Activated CD4-positive, alpha-beta T cell treated with anti-CD3 and anti-CD28 coated beads, Interleukin-2, amount 10 ng/mL, durations not matched to agents 24 days and 14 days (primary cell): ENCODE data around the gene SURF6. TPM values are rescaled to one million over a fixed set of nuclear protein-coding genes. Genes with fewer than 3 reads are reported as not detected.
A peak's percentile ranks its signal among the peaks of the same experiment; 100 is the strongest.

Source experiments
- DNase-seq: peaks from one replicate; pipeline ENCODE4 v3.0.0; 2022
- H3K27ac Mint-ChIP-seq: one replicate; pipeline ENCODE4 v1.8.0; 2022; ENCODE audit warnings: mild to moderate bottlenecking, mixed read lengths
- H3K27me3 Mint-ChIP-seq: one replicate; pipeline ENCODE4 v1.8.0; 2022; ENCODE audit warnings: mixed read lengths
- H3K36me3 Mint-ChIP-seq: one replicate; pipeline ENCODE4 v1.8.0; 2022; ENCODE audit warnings: low read depth, mild to moderate bottlenecking, mixed read lengths
- H3K4me1 Mint-ChIP-seq: one replicate; pipeline ENCODE4 v1.8.0; 2021; ENCODE audit warnings: mixed read lengths
- H3K4me3 Mint-ChIP-seq: one replicate; pipeline ENCODE4 v1.8.0; 2022; ENCODE audit warnings: mild to moderate bottlenecking, moderate library complexity, mixed read lengths
- H3K9me3 Mint-ChIP-seq: one replicate; pipeline ENCODE4 v1.8.0; 2021; ENCODE audit warnings: mixed read lengths
- intact Hi-C: fragments of 100-400 bp; cut with micrococcal nuclease; formaldehyde crosslinking; loops from one replicate; pipeline ENCODE4 v1.15.1; 2023
- total RNA-seq: library from RNA; stranded (reverse); gene quantifications from 2 replicates; pipeline ENCODE4 v1.2.3, GENCODE V29; 2022

SURF6 gene
- total RNA-seq, 1 donor from 2014 or later = 27.4 TPM

- Mint-ChIP-seq H3K4me1 (peaks cover 35% of the 10 kb centered on the region), H3K36me3 (peaks cover 62% of the 10 kb centered on the region), H3K4me3 (no peak overlapping the region), H3K9me3 (no peaks in the 10 kb centered on the region), H3K27ac (peak overlapping the region; percentile 76), H3K27me3 (no peaks in the 10 kb centered on the region)
- no peak for DNase-seq
- intact Hi-C loops = no loop called here
Measured at GRCh38 chr9:133360400-133361393, 24.7 kb upstream of the SURF6 start.

- DNase-seq = no peak
- no peaks in the 10 kb centered on the region for H3K27me3 Mint-ChIP-seq
- H3K27ac Mint-ChIP-seq = no peak overlapping the region
- intact Hi-C loops = loop anchor here (5.0 to 10.0 kb wide), 2 partner anchors 58 to 335 kb away; partner anchors contain the start of gene REXO4
- H3K36me3 Mint-ChIP-seq = peaks cover 55% of the 10 kb centered on the region
- H3K9me3 Mint-ChIP-seq = no peaks in the 10 kb centered on the region
- H3K4me1 Mint-ChIP-seq = peaks cover 41% of the 10 kb centered on the region
- no peak overlapping the region for H3K4me3 Mint-ChIP-seq
Measured at GRCh38 chr9:133359399-133360175, 23.6 kb upstream of the SURF6 start.

GRCh38 chr9:133357656-133358055 is 21.7 kb upstream of the SURF6 start:
- no peak for DNase-seq
- Mint-ChIP-seq H3K36me3 (peaks cover 45% of the 10 kb centered on the region), H3K4me3 (peak overlapping the region; percentile 88), H3K27me3 (no peaks in the 10 kb centered on the region), H3K27ac (no peak overlapping the region), H3K4me1 (peaks cover 46% of the 10 kb centered on the region), H3K9me3 (no peaks in the 10 kb centered on the region)
- intact Hi-C loops = loop anchor here (5.0 to 10.0 kb wide), 2 partner anchors 60 to 333 kb away; partner anchors contain the start of gene REXO4

- H3K27me3 Mint-ChIP-seq = no peaks in the 10 kb centered on the region
- peaks cover 48% of the 10 kb centered on the region for H3K36me3 Mint-ChIP-seq
- no peaks in the 10 kb centered on the region for H3K9me3 Mint-ChIP-seq
- peak; percentile 97 for DNase-seq
- peak within 1 kb of the TSS; percentile 92 for H3K4me3 Mint-ChIP-seq
- H3K27ac Mint-ChIP-seq = peak within 1 kb of the TSS; percentile 84
- intact Hi-C loops = loop anchor here (1.0 to 10.0 kb wide), 4 partner anchors 8 to 332 kb away; partner anchors contain the start of genes MED22, REXO4 and RPL7A
- H3K4me1 Mint-ChIP-seq = peaks cover 42% of the 10 kb centered on the region
Measured at GRCh38 chr9:133356391-133357091, 20.6 kb upstream of the SURF6 start, which contains the start of the genes SURF1 and SURF2. TSS of gene SURF1 (minus strand) at chr9:133356487. CDS start at chr9:133356453, 34 bp downstream. TSS of gene SURF2 (plus strand) at chr9:133356550. CDS start at chr9:133356593, 43 bp downstream.

GRCh38 chr9:133355881-133356357 is 19.9 kb upstream of the SURF6 start:
- H3K27ac Mint-ChIP-seq = peak overlapping the region; percentile 82
- H3K36me3 Mint-ChIP-seq = peaks cover 48% of the 10 kb centered on the region
- peaks cover 36% of the 10 kb centered on the region for H3K4me1 Mint-ChIP-seq
- H3K4me3 Mint-ChIP-seq = peak overlapping the region; percentile 92
- peak; percentile 73 for DNase-seq
- H3K27me3 Mint-ChIP-seq = no peaks in the 10 kb centered on the region
- H3K9me3 Mint-ChIP-seq = no peaks in the 10 kb centered on the region
- intact Hi-C loops = loop anchor here (1.0 to 10.0 kb wide), 4 partner anchors 8 to 331 kb away; partner anchors contain the start of genes MED22, REXO4 and RPL7A

GRCh38 chr9:133354766-133355165 is 18.8 kb upstream of the SURF6 start:
- H3K4me3 Mint-ChIP-seq = peak overlapping the region; percentile 92
- H3K4me1 Mint-ChIP-seq = peaks cover 36% of the 10 kb centered on the region
- no peaks in the 10 kb centered on the region for H3K9me3 Mint-ChIP-seq
- peaks cover 51% of the 10 kb centered on the region for H3K36me3 Mint-ChIP-seq
- H3K27ac Mint-ChIP-seq = peak overlapping the region; percentile 24
- H3K27me3 Mint-ChIP-seq = no peaks in the 10 kb centered on the region
- DNase-seq = no peak
- intact Hi-C loops = loop anchor here (5.0 to 10.0 kb wide), 2 partner anchors 63 to 330 kb away; partner anchors contain the start of gene REXO4

- H3K36me3 Mint-ChIP-seq = peaks cover 58% of the 10 kb centered on the region
- peaks cover 43% of the 10 kb centered on the region for H3K4me1 Mint-ChIP-seq
- no peaks in the 10 kb centered on the region for H3K9me3 Mint-ChIP-seq
- no peak overlapping the region for H3K4me3 Mint-ChIP-seq
- intact Hi-C loops = loop anchor here (10.0 kb wide), 1 partner anchor 329 kb away; no protein-coding TSS in a partner anchor
- H3K27ac Mint-ChIP-seq = peak overlapping the region; percentile 39
- no peak for DNase-seq
- no peaks in the 10 kb centered on the region for H3K27me3 Mint-ChIP-seq
Measured at GRCh38 chr9:133353548-133353947, 17.6 kb upstream of the SURF6 start.

GRCh38 chr9:133352635-133353340 is 16.8 kb upstream of the SURF6 start:
- Mint-ChIP-seq H3K27me3 (peaks cover 2% of the 10 kb centered on the region), H3K4me3 (no peak overlapping the region), H3K4me1 (peaks cover 39% of the 10 kb centered on the region), H3K27ac (peak overlapping the region; percentile 48), H3K36me3 (peaks cover 60% of the 10 kb centered on the region), H3K9me3 (no peaks in the 10 kb centered on the region)
- no peak for DNase-seq
- intact Hi-C loops = loop anchor here (10.0 kb wide), 1 partner anchor 328 kb away; no protein-coding TSS in a partner anchor

- Mint-ChIP-seq H3K4me3 (no peak overlapping the region), H3K27ac (no peak overlapping the region), H3K9me3 (no peaks in the 10 kb centered on the region), H3K36me3 (peaks cover 59% of the 10 kb centered on the region), H3K4me1 (peaks cover 37% of the 10 kb centered on the region), H3K27me3 (peaks cover 2% of the 10 kb centered on the region)
- DNase-seq = peak; percentile 76
- intact Hi-C loops = loop anchor here (10.0 kb wide), 1 partner anchor 327 kb away; no protein-coding TSS in a partner anchor
Measured at GRCh38 chr9:133351908-133352634, 16.1 kb upstream of the SURF6 start.

GRCh38 chr9:133351526-133351907 is 15.5 kb upstream of the SURF6 start:
- Mint-ChIP-seq H3K27ac (no peak overlapping the region), H3K4me3 (no peak overlapping the region), H3K4me1 (peaks cover 43% of the 10 kb centered on the region), H3K9me3 (no peaks in the 10 kb centered on the region), H3K36me3 (peaks cover 65% of the 10 kb centered on the region), H3K27me3 (peaks cover 2% of the 10 kb centered on the region)
- intact Hi-C loops = loop anchor here (10.0 kb wide), 1 partner anchor 327 kb away; no protein-coding TSS in a partner anchor
- DNase-seq = no peak

- H3K36me3 Mint-ChIP-seq = peaks cover 72% of the 10 kb centered on the region
- no peak for DNase-seq
- intact Hi-C loops = loop anchor here (10.0 kb wide), 1 partner anchor 325 kb away; no protein-coding TSS in a partner anchor
Measured at GRCh38 chr9:133349965-133350616, 14.1 kb upstream of the SURF6 start.

More at GRCh38 chr9:133349965-133350616, 14.1 kb upstream of the SURF6 start:
- Mint-ChIP-seq H3K27me3 (peaks cover 2% of the 10 kb centered on the region), H3K27ac (peak overlapping the region; percentile 72), H3K9me3 (no peaks in the 10 kb centered on the region), H3K4me1 (peaks cover 46% of the 10 kb centered on the region), H3K4me3 (peak overlapping the region; percentile 100)
